22Rv1 (cell line): ENCODE results near the gene NLRC5.

Experiments used
- ZFX ChIP-seq: fragments of 450-650 bp; IDR thresholded peaks from 2 replicates; pipeline ENCODE4 v1.6.1; 2017; ENCODE audit warnings: antibody characterized with exemption, borderline replicate concordance
- TF ChIP-seq, protein P1 (sequence below): fragments of 450-650 bp; IDR thresholded peaks from 2 replicates; pipeline ENCODE4 v1.5.1; 2017; ENCODE audit warnings: mild to moderate bottlenecking

DNA sequence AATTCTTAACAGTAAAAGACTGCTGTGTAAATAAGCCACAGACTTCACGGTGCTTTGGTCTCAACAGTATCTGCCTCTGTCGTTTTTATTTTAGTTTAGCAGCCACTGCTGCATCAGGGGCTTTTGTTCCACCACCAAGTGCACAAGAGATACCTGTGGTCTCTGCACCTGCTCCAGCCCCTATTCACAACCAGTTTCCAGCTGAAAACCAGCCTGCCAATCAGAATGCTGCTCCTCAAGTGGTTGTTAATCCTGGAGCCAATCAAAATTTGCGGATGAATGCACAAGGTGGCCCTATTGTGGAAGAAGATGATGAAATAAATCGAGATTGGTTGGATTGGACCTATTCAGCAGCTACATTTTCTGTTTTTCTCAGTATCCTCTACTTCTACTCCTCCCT, 49.6 kb upstream of the NLRC5 start:
- TF ChIP-seq, protein P1, sequence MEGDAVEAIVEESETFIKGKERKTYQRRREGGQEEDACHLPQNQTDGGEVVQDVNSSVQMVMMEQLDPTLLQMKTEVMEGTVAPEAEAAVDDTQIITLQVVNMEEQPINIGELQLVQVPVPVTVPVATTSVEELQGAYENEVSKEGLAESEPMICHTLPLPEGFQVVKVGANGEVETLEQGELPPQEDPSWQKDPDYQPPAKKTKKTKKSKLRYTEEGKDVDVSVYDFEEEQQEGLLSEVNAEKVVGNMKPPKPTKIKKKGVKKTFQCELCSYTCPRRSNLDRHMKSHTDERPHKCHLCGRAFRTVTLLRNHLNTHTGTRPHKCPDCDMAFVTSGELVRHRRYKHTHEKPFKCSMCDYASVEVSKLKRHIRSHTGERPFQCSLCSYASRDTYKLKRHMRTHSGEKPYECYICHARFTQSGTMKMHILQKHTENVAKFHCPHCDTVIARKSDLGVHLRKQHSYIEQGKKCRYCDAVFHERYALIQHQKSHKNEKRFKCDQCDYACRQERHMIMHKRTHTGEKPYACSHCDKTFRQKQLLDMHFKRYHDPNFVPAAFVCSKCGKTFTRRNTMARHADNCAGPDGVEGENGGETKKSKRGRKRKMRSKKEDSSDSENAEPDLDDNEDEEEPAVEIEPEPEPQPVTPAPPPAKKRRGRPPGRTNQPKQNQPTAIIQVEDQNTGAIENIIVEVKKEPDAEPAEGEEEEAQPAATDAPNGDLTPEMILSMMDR: no peak
- TF ChIP-seq ZFX: no peak
